SU-DHL-6 (cell line): ENCODE results near the gene DLG1.

ENCODE experiments used
- H2AFZ ChIP-seq: fragments of 200-600 bp; sonication (generic); 2 replicates; pipeline ENCODE4 v1.6.1; 2014; ENCODE audit warnings: low read depth, mild to moderate bottlenecking, moderate library complexity, mixed read lengths, antibody characterized with exemption, low read length; ENCODE audit not compliant: severe bottlenecking
- H3F3A ChIP-seq: fragments of 200-600 bp; shearing (Covaris generic); 2 replicates; pipeline ENCODE4 v1.6.0; 2016; ENCODE audit warnings: antibody characterized with exemption, mild to moderate bottlenecking; ENCODE audit not compliant: insufficient read depth
- H3K27ac ChIP-seq: fragments of 200-600 bp; sonication (generic); 2 replicates; pipeline ENCODE4 v1.5.1; 2016; ENCODE audit warnings: low read depth, mild to moderate bottlenecking, low read length, moderate library complexity, mixed read lengths
- H3K27me3 ChIP-seq: fragments of 200-600 bp; sonication (generic), shearing (Covaris generic); 2 replicates; pipeline ENCODE4 v1.6.0; 2014; ENCODE audit warnings: mild to moderate bottlenecking, low read length
- H3K36me3 ChIP-seq: fragments of 200-600 bp; sonication (generic); 2 replicates; pipeline ENCODE4 v1.6.1; 2014; ENCODE audit warnings: mild to moderate bottlenecking, low read length, mixed read lengths
- H3K4me2 ChIP-seq: fragments of 300-600, 200-600 bp; shearing (Covaris generic), sonication (generic); 2 replicates; pipeline ENCODE4 v1.6.0; 2014; ENCODE audit warnings: low read length, low read depth, mild to moderate bottlenecking; ENCODE audit not compliant: poor library complexity, severe bottlenecking
- H3K4me3 ChIP-seq: fragments of 200-600 bp; sonication (generic); 2 replicates; pipeline ENCODE4 v1.5.1; 2014; ENCODE audit warnings: antibody characterized with exemption, low read length, mild to moderate bottlenecking, mixed read lengths; ENCODE audit not compliant: insufficient read depth, poor library complexity, severe bottlenecking
- H3K79me2 ChIP-seq: fragments of 200-600 bp; sonication (generic); 2 replicates; pipeline ENCODE4 v1.6.1; 2014; ENCODE audit warnings: mild to moderate bottlenecking, low read length, moderate library complexity; ENCODE audit not compliant: insufficient read depth
- H3K9ac ChIP-seq: fragments of 200-600 bp; sonication (generic); 2 replicates; pipeline ENCODE4 v1.7.0; 2014; ENCODE audit warnings: mild to moderate bottlenecking, low read length
- H3K9me2 ChIP-seq: fragments of 200-600 bp; sonication (generic); replicated peaks from 2 replicates; pipeline ENCODE4 v1.6.1; 2014; ENCODE audit warnings: low read length; ENCODE audit not compliant: insufficient read depth
- H3K9me3 ChIP-seq: fragments of 200-600 bp; sonication (generic); 2 replicates; pipeline ENCODE4 v1.6.1; 2014; ENCODE audit warnings: low read length, mixed read lengths; ENCODE audit not compliant: insufficient read depth
- H4K20me1 ChIP-seq: fragments of 200-600 bp; sonication (generic); 2 replicates; pipeline ENCODE4 v1.6.1; 2014; ENCODE audit warnings: low read depth, mild to moderate bottlenecking, antibody characterized with exemption, low read length, moderate library complexity, mixed read lengths
- EZH2phosphoT487 ChIP-seq: fragments of 200-600 bp; sonication (generic), shearing (Covaris generic); conservative IDR thresholded peaks from 2 replicates; pipeline ENCODE4 v1.6.1; 2018; ENCODE audit warnings: mild to moderate bottlenecking, antibody characterized with exemption, low read length, moderate library complexity, mixed read lengths
- TF ChIP-seq, protein P1 (sequence below): fragments of 200-600 bp; sonication (generic); IDR thresholded peaks from one replicate; pipeline ENCODE4 v1.5.1; 2017; ENCODE audit warnings: antibody characterized with exemption, mild to moderate bottlenecking, low read length, moderate library complexity; ENCODE audit not compliant: insufficient read depth, poor library complexity, severe bottlenecking

The DLG1 gene

DNA sequence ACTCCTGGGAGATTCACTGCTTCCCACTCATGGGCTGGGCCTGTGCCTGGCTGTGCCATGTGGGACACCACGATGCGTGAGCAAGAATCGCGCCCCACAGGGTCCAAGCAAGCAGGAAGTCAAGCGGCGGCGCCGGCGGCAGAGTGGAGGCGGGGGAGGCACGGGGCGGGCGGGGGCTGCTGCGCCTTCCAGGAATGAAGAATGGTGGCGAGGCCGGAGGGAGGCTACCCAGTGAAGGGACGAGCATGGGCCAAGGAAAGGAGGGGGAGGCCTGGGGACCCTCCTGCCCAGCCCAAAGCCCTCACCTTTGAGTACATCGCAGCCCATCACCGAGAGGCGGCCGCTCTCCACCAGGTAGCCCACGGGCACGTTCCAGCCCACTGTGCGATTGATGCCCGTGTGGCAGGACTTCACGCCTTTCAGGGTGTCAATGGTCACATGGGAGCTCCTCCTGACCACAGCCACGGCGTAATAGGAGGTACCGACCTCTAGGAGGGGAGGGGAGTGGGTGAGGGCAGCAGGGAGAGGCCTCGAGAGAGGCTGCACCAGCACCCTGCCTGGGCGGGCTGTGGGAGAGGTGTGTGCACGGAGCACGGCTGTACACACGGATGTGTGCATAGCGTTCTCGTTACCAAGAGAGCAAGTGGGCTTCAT, 274.3 kb downstream of the DLG1 start:
- Histone ChIP-seq H2AFZ (no peak overlapping the region), H3K79me2 (no peaks in the 10 kb centered on the region), H3K4me2 (peak overlapping the region; percentile 46), H3K9ac (peak overlapping the region; percentile 29; the same call in 1 of the 2 replicates), H3F3A (peaks cover 4% of the 10 kb centered on the region; the same call in 1 of the 2 replicates), H3K36me3 (no peaks in the 10 kb centered on the region), H3K27me3 (no peaks in the 10 kb centered on the region), H3K9me2 (no peaks in the 10 kb centered on the region), H3K4me3 (no peak overlapping the region), H3K9me3 (no peaks in the 10 kb centered on the region), H3K27ac (0 out of 2 replicates have a peak overlapping the region, but pooled peaks have one; percentile 0), H4K20me1 (no peaks in the 10 kb centered on the region)
- TF ChIP-seq, protein P1, sequence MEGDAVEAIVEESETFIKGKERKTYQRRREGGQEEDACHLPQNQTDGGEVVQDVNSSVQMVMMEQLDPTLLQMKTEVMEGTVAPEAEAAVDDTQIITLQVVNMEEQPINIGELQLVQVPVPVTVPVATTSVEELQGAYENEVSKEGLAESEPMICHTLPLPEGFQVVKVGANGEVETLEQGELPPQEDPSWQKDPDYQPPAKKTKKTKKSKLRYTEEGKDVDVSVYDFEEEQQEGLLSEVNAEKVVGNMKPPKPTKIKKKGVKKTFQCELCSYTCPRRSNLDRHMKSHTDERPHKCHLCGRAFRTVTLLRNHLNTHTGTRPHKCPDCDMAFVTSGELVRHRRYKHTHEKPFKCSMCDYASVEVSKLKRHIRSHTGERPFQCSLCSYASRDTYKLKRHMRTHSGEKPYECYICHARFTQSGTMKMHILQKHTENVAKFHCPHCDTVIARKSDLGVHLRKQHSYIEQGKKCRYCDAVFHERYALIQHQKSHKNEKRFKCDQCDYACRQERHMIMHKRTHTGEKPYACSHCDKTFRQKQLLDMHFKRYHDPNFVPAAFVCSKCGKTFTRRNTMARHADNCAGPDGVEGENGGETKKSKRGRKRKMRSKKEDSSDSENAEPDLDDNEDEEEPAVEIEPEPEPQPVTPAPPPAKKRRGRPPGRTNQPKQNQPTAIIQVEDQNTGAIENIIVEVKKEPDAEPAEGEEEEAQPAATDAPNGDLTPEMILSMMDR = no peak
- TF ChIP-seq EZH2phosphoT487 = no peak

DNA sequence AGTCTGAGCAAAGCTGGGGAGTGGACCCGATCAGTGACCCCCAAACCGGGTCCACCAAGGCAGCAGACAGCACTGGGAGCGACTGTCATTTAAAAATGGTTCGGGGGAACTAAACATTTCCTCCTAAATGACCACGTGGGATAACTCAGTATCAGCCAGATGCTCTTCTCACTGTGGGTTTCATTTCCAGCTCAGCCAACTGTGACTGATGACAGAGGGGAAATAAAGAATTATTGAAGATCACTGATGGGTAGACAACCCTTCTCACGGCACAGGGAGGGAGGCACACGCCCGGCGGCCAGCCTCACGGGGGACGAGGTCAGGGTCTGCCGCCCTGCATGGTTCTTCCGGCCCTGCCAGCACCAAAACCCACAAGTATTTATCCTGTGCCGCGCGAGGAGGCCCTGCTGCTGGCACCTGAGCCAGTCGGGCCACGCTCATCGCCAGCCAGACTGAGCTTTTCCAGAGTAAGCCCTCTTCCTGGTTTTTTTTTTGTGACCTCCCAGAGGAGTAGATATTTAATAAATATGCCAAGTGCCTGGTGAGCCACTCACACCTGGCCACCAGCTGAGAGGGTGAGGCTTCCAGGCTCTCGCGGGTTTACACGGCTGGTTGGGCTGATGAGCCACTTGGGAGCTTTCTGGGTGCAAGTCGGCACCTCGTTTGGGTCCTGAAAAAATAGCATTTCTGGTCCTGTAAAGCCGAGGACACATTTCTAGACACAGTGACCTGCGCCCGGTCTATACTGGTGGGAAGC, 275.0 kb downstream of the DLG1 start:
- Histone ChIP-seq H3F3A (peaks cover 4% of the 10 kb centered on the region; the same call in 1 of the 2 replicates), H3K27ac (peak overlapping the region; percentile 3; the same call in 1 of the 2 replicates), H3K9ac (peak overlapping the region; percentile 29), H3K27me3 (no peaks in the 10 kb centered on the region), H3K4me2 (peak overlapping the region; percentile 46), H3K9me2 (no peaks in the 10 kb centered on the region), H3K4me3 (peak overlapping the region; percentile 17), H2AFZ (peak overlapping the region; percentile 5), H3K79me2 (no peaks in the 10 kb centered on the region), H3K36me3 (no peaks in the 10 kb centered on the region), H3K9me3 (no peaks in the 10 kb centered on the region), H4K20me1 (no peaks in the 10 kb centered on the region)
- TF ChIP-seq, protein P1 = no peak
- no peak for TF ChIP-seq EZH2phosphoT487

DNA sequence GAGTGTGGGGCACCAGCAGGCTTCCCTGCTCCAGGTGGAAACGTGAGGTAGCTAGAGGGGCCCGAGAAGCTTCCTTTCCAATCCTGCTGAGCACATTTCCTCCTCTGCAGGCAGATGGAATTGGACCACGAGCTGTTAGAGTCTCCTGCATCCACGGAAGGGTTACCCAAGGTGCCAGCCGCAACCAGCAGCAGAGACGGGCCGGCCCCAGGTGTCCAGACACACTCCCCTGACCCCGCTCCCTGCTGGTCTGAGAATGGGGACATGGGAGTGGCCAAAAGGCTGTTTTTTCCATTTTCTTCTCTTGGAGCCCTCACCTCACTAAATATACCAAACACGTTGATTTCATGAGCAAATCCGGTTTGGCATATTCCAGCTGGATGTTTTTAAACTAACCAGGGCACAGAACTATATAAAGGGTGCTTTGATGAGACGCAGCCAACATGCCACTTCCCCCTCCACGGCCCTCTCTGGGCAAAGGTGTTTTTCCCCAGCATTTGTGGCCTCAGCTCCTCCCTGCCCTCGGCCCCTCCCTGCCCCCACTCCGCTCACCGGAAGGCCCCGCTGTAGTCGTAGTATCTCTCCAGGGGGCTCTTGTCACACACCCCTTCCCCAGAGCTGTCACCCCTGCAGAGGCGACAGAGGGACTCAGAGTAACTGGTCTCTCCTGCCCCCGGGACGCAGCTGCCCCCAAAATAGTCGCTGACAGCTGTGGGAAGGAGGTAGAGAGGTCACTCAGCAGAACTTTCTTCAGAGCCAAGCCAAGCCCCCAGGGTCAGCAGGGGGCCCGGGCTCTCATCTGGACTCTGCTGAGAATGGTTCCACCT, 275.8 kb downstream of the DLG1 start:
- H3K27ac ChIP-seq = peak overlapping the region; percentile 3; the same call in 1 of the 2 replicates
- H3K36me3 ChIP-seq = no peaks in the 10 kb centered on the region
- H3K27me3 ChIP-seq = no peaks in the 10 kb centered on the region
- peaks cover 4% of the 10 kb centered on the region; the same call in 1 of the 2 replicates for H3F3A ChIP-seq
- H4K20me1 ChIP-seq = no peaks in the 10 kb centered on the region
- no peaks in the 10 kb centered on the region for H3K9me2 ChIP-seq
- H3K4me2 ChIP-seq = peak overlapping the region; percentile 46
- no peaks in the 10 kb centered on the region for H3K9me3 ChIP-seq
- TF ChIP-seq EZH2phosphoT487 = no peak
- TF ChIP-seq, protein P1 = no peak
- H2AFZ ChIP-seq = no peak overlapping the region
- no peaks in the 10 kb centered on the region for H3K79me2 ChIP-seq
- H3K4me3 ChIP-seq = no peak overlapping the region
- peak overlapping the region; percentile 29 for H3K9ac ChIP-seq
